Measurements from ENCODE around the gene ADAMTS6. TPM values are rescaled to one million over a fixed set of nuclear protein-coding genes. Genes with fewer than 3 reads are reported as not detected.

The ADAMTS6 gene
- total and polyA plus RNA-seq, 2 experiments from 2014 or later: 3.4 to 21.0 TPM

GRCh38 chr5:65332591-65332990 is 149.1 kb downstream of the ADAMTS6 start:
- H3K27ac ChIP-seq: no peak overlapping the region
- H3K9me3 ChIP-seq (ENCODE audit: low read depth): no peaks in the 10 kb centered on the region
- 54% methylated on average over 1 of the region's 1 CpG for WGBS (ENCODE audit: low lambda C conversion rate, missing lambda C conversion rate)
- H4K20me1 ChIP-seq (ENCODE audit: insufficient read depth, poor library complexity, severe bottlenecking): no peaks in the 10 kb centered on the region
- H2AFZ ChIP-seq: no peak overlapping the region
- H3K4me1 ChIP-seq (ENCODE audit: insufficient read depth): peaks cover 10% of the 10 kb centered on the region
- DNase-seq (ENCODE audit: low spot score): no peak
- no peak overlapping the region for H3K4me3 ChIP-seq
- H3K27me3 ChIP-seq: no peaks in the 10 kb centered on the region
- no peaks in the 10 kb centered on the region for H3K79me2 ChIP-seq
- H3K4me2 ChIP-seq: peak overlapping the region; percentile 22
- TF ChIP-seq EZH2phosphoT487 (IDR thresholded peaks at IDR 0.05; ENCODE audit: low read depth, severe bottlenecking, unreplicated experiment): no peak
- TF ChIP-seq, protein P1, sequence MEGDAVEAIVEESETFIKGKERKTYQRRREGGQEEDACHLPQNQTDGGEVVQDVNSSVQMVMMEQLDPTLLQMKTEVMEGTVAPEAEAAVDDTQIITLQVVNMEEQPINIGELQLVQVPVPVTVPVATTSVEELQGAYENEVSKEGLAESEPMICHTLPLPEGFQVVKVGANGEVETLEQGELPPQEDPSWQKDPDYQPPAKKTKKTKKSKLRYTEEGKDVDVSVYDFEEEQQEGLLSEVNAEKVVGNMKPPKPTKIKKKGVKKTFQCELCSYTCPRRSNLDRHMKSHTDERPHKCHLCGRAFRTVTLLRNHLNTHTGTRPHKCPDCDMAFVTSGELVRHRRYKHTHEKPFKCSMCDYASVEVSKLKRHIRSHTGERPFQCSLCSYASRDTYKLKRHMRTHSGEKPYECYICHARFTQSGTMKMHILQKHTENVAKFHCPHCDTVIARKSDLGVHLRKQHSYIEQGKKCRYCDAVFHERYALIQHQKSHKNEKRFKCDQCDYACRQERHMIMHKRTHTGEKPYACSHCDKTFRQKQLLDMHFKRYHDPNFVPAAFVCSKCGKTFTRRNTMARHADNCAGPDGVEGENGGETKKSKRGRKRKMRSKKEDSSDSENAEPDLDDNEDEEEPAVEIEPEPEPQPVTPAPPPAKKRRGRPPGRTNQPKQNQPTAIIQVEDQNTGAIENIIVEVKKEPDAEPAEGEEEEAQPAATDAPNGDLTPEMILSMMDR (IDR thresholded peaks at IDR 0.05; ENCODE audit: poor library complexity): no peak
- no peak for TF ChIP-seq EZH2 (IDR thresholded peaks at IDR 0.05; ENCODE audit: borderline replicate concordance)
- no peaks in the 10 kb centered on the region for H3K36me3 ChIP-seq (replicated peaks; ENCODE audit: insufficient read depth, low read depth)
- no peaks in the 10 kb centered on the region for H3K9me2 ChIP-seq (replicated peaks; ENCODE audit: insufficient read depth)

DNA sequence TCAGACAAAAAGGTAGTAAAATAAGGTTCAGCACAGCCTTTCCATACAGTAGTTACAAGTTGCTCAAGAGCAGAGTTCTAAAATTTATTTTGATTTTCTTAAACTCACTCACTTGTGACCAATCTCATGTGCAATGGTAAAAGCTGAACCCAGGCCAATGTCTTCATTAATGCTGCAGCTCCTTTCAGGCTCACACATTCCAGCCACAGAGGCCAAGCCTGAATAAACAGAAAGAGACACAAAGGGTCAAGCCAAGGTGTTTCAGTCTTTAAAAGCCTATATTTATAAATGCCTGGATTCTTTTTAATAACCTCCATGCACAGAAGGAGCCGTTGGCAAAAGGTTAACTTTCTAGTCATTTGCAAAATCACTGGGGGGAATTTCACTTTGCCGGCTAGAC is 152.5 kb downstream of the ADAMTS6 start:
- TF ChIP-seq EZH2phosphoT487 (IDR thresholded peaks at IDR 0.05; ENCODE audit: low read depth, severe bottlenecking, unreplicated experiment) (no peak), EZH2 (IDR thresholded peaks at IDR 0.05; ENCODE audit: borderline replicate concordance) (no peak)
- TF ChIP-seq, protein P1 (IDR thresholded peaks at IDR 0.05; ENCODE audit: poor library complexity): no peak
- H4K20me1 ChIP-seq (ENCODE audit: insufficient read depth, poor library complexity, severe bottlenecking): no peaks in the 10 kb centered on the region
- WGBS (ENCODE audit: low lambda C conversion rate, missing lambda C conversion rate): 39% methylated on average over 2 of the region's 2 CpGs
- no peaks in the 10 kb centered on the region for H3K36me3 ChIP-seq (replicated peaks; ENCODE audit: insufficient read depth, low read depth)
- no peak overlapping the region for H3K4me3 ChIP-seq
- peaks cover 11% of the 10 kb centered on the region for H3K4me1 ChIP-seq (ENCODE audit: insufficient read depth)
- H3K9me3 ChIP-seq (ENCODE audit: low read depth): no peaks in the 10 kb centered on the region
- no peaks in the 10 kb centered on the region for H3K27me3 ChIP-seq
- H3K4me2 ChIP-seq: peak overlapping the region; percentile 11
- no peak for DNase-seq (ENCODE audit: low spot score)
- H2AFZ ChIP-seq: no peak overlapping the region
- H3K27ac ChIP-seq: no peak overlapping the region
- no peaks in the 10 kb centered on the region for H3K79me2 ChIP-seq
- H3K9me2 ChIP-seq (replicated peaks; ENCODE audit: insufficient read depth): no peaks in the 10 kb centered on the region

- H3K27me3 ChIP-seq: no peaks in the 10 kb centered on the region
- peaks cover 11% of the 10 kb centered on the region for H3K4me1 ChIP-seq (ENCODE audit: insufficient read depth)
- no peak for DNase-seq (ENCODE audit: low spot score)
- no peak overlapping the region for H2AFZ ChIP-seq
- no peak overlapping the region for H3K27ac ChIP-seq
- 38% methylated on average over 1 of the region's 1 CpG for WGBS (ENCODE audit: low lambda C conversion rate, missing lambda C conversion rate)
- H3K4me2 ChIP-seq: no peak overlapping the region
- H4K20me1 ChIP-seq (ENCODE audit: insufficient read depth, poor library complexity, severe bottlenecking): no peaks in the 10 kb centered on the region
- TF ChIP-seq EZH2phosphoT487 (IDR thresholded peaks at IDR 0.05; ENCODE audit: low read depth, severe bottlenecking, unreplicated experiment) (no peak), EZH2 (IDR thresholded peaks at IDR 0.05; ENCODE audit: borderline replicate concordance) (no peak)
- TF ChIP-seq, protein P1 (IDR thresholded peaks at IDR 0.05; ENCODE audit: poor library complexity): no peak
- H3K9me2 ChIP-seq (replicated peaks; ENCODE audit: insufficient read depth): no peaks in the 10 kb centered on the region
- H3K79me2 ChIP-seq: no peaks in the 10 kb centered on the region
- H3K36me3 ChIP-seq (replicated peaks; ENCODE audit: insufficient read depth, low read depth): no peaks in the 10 kb centered on the region
- no peaks in the 10 kb centered on the region for H3K9me3 ChIP-seq (ENCODE audit: low read depth)
- H3K4me3 ChIP-seq: no peak overlapping the region
Measured at GRCh38 chr5:65327582-65327981, 154.1 kb downstream of the ADAMTS6 start.

DNA sequence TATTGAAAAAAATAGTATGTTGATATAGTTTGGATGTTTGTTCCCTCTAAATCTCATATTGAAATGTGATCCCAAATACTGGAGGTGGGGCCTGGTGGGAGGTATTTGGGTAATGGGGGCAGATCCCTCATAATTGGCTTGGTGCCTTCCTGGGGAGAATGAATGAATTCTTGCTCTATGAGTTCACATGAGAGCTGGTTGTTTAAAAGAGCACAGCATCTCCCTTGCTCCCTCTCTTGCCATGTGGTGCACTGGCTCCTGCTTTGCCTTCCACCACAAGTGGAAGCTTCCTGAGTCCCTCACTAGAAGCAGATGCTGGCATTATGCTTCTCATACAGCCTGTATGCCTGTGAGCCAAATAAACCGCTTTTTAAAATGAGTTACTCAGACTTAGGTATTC is 154.8 kb downstream of the ADAMTS6 start:
- no peaks in the 10 kb centered on the region for H3K9me3 ChIP-seq (ENCODE audit: low read depth)

More for the DNA sequence above, 154.8 kb downstream of the ADAMTS6 start:
- H3K36me3 ChIP-seq (replicated peaks; ENCODE audit: insufficient read depth, low read depth): no peaks in the 10 kb centered on the region
- TF ChIP-seq EZH2phosphoT487 (IDR thresholded peaks at IDR 0.05; ENCODE audit: low read depth, severe bottlenecking, unreplicated experiment) (no peak), EZH2 (IDR thresholded peaks at IDR 0.05; ENCODE audit: borderline replicate concordance) (no peak)
- TF ChIP-seq, protein P1 (IDR thresholded peaks at IDR 0.05; ENCODE audit: poor library complexity): no peak
- H4K20me1 ChIP-seq (ENCODE audit: insufficient read depth, poor library complexity, severe bottlenecking): no peaks in the 10 kb centered on the region
- no peak for DNase-seq (ENCODE audit: low spot score)
- H3K27ac ChIP-seq: no peak overlapping the region
- peaks cover 11% of the 10 kb centered on the region for H3K4me1 ChIP-seq (ENCODE audit: insufficient read depth)
- no peaks in the 10 kb centered on the region for H3K79me2 ChIP-seq
- no peak overlapping the region for H3K4me3 ChIP-seq
- no peaks in the 10 kb centered on the region for H3K27me3 ChIP-seq
- no peak overlapping the region for H2AFZ ChIP-seq
- 96% methylated on average over 1 of the region's 1 CpG for WGBS (ENCODE audit: low lambda C conversion rate, missing lambda C conversion rate)
- no peaks in the 10 kb centered on the region for H3K9me2 ChIP-seq (replicated peaks; ENCODE audit: insufficient read depth)
- no peak overlapping the region for H3K4me2 ChIP-seq

Measured in hepatocyte (in vitro differentiated cells).